ENCODE results near the gene TBX19.
A peak's percentile ranks its signal among the peaks of the same experiment; 100 is the strongest.
"Not testable (repeated sequence)": the region's sequence is repeated elsewhere in the genome, so short reads cannot be mapped to it uniquely, and the experiment has no call there.

The TBX19 gene

DNA sequence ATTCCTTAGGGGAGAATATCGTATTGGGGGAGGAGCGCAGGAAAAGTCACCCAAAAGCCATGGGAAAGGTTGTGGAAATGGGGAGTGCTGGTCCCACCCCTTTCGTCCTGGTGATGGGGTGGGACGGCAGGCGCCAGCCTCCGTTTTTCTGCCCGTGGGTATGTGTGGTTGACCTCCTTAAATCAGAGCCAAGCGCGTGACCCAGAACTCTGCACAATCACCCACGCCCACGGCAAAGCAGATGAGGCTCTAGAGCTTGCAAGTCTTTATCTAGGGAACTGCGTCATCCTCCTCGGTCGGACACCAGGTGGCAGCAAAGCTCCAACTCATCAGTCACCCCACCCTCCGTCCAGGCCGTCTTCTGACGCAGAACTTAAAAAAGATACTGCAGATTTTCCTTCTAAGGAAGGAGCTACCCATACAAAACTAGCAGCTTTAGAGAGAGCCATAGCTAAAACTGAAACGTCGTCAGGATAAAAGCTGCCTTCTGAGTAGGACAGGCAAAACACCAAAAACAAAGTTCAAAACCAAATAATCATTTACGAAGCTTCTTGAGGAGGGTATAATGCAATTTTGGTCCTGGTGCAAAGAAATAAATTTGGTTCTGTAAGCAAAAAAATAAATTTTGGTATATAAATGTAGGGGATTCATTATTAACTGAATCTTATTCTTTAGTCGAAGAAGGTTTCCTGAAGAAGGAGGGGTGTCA, 62.0 kb downstream of the TBX19 start:
- peak; percentile 79 for DNase-seq
- in situ Hi-C loops (cut with HindIII; ENCODE audit: low pct_ligation_motif_present, low pct_unique_long_range_greater_than_20kb, low sequenced_read_pairs) = no loop called here

DNA sequence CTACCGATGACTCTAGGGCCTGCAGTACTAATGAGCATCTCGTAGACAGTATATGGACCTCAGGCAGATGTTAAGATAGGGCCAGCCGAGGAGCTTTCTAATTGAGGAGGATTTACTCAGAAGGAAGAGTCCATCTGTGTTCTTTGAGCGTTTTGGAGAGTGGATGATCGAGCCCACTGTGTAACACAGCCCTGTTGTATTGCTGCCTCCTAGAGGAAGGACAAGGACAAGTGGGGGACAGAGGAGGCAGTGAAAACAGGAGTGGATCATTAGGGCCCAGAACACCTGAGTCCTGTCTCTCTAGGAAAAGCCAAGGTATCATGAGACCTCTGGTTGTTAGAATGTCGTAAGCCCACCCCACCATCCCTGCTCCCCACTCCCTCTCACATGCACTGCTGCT, 62.9 kb downstream of the TBX19 start:
- in situ Hi-C loops (cut with HindIII; ENCODE audit: low pct_ligation_motif_present, low pct_unique_long_range_greater_than_20kb, low sequenced_read_pairs) = no loop called here
- no peak for DNase-seq

DNA sequence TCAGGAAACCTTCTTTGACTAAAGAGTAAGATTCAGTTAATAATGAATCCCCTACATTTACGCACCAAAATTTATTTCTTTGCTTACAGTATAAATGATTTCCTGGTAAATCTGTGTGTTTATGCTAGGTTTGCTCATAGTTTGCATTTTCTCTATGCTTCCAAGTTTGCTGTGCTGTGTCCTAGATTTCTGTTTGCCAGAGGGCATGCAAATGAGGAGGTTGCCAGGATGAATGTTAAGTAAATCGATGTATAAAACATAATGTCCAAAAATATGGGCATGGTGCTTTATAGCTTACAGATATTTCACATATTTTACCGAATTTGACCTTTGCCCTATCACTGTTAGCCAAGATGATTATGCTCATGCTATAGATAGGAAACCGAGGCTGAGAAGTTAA, 63.8 kb downstream of the TBX19 start:
- DNase-seq = no peak
- in situ Hi-C loops (cut with HindIII; ENCODE audit: low pct_ligation_motif_present, low pct_unique_long_range_greater_than_20kb, low sequenced_read_pairs) = no loop called here

- DNase-seq = no peak
- in situ Hi-C loops (cut with HindIII; ENCODE audit: low pct_ligation_motif_present, low pct_unique_long_range_greater_than_20kb, low sequenced_read_pairs) = no loop called here
Measured at GRCh38 chr1:168345939-168346338, 65.3 kb downstream of the TBX19 start.

DNA sequence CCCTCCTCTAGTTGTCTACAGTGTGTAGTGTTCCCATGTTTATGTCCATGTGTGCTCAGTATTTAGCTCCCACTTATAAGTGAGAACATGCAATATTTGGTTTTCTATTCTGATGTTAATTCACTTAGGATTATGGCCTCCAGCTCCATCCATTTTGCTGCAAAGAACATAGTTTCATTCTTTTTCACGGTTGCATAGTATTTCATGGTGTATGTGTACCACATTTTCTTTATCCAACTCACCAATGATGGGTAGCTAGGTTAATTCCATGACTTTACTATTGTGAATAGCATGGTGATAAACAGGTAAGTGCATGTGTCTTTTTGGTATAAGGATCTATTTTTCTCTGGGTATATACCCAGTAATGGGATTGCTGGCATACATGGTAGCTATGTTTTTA, 67.0 kb downstream of the TBX19 start:
- in situ Hi-C loops (cut with HindIII; ENCODE audit: low pct_ligation_motif_present, low pct_unique_long_range_greater_than_20kb, low sequenced_read_pairs) = no loop called here
- DNase-seq = no peak

- peak; percentile 54 for DNase-seq
- in situ Hi-C loops (cut with HindIII; ENCODE audit: low pct_ligation_motif_present, low pct_unique_long_range_greater_than_20kb, low sequenced_read_pairs) = no loop called here
Measured at GRCh38 chr1:168348146-168348709, 67.6 kb downstream of the TBX19 start.

DNA sequence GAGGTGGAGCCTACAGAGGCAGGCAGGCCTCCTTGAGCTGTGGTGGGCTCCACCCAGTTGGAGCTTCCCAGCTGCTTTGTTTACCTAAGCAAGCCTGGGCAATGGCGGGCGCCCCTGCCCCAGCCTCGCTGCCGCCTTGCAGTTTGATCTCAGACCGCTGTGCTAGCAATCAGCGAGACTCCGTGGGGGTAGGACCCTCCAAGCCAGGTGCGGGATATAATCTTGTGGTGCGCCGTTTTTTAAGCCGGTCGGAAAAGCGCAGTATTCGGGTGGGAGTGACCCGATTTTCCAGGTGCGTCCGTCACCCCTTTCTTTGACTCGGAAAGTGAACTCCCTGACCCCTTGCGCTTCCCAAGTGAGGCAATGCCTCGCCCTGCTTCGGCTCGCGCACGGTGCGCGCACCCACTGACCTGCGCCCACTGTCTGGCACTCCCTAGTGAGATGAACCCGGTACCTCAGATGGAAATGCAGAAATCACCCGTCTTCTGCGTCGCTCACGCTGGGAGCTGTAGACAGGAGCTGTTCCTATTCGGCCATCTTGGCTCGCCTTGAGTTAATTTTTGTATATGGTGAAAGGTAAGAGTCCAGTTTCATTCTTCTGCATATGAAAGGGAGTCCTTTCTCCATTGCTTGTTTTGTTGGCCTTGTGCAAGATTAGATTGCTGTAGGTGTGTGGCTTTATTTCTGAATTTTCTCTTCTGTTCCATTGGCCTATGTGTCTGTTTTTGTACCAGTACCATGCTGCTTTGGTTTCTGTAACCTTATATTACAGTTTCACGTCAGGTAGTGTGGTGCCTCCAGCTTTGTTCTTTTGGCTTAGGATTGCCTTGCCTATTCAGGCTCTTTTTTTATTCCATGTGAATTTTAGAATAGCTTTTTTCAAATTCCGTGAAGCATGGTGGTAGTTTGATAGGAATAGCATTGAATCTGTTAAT, 73.9 kb downstream of the TBX19 start:
- DNase-seq; in situ Hi-C loops (cut with HindIII; ENCODE audit: low pct_ligation_motif_present, low pct_unique_long_range_greater_than_20kb, low sequenced_read_pairs): not testable (repeated sequence)

- in situ Hi-C loops (cut with HindIII; ENCODE audit: low pct_ligation_motif_present, low pct_unique_long_range_greater_than_20kb, low sequenced_read_pairs) = no loop called here
- no peak for DNase-seq
Measured at GRCh38 chr1:168360151-168361021, 79.7 kb downstream of the TBX19 start.

GRCh38 chr1:168361252-168361651, 80.6 kb downstream of the TBX19 start:
- in situ Hi-C loops (cut with HindIII; ENCODE audit: low pct_ligation_motif_present, low pct_unique_long_range_greater_than_20kb, low sequenced_read_pairs) = no loop called here

DNA sequence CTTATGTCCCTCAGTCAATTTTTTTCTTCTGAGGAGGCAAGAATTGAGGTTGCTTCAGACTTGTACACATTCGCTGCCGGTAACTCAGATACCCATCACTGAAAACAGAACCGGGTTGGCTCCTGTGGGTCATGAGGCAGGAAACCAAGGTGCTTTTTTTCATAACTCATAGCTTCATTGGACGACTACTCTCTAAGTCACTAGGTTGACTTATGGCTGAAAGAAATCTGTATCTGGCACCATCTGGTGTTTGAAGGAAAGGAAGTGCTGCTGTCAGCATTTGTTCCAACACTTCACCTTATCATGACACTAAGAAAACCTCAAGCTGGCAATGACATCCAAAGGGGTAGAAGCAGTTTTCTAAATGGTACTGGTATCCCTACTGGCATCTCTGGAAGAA, 82.3 kb downstream of the TBX19 start:
- in situ Hi-C loops (cut with HindIII; ENCODE audit: low pct_ligation_motif_present, low pct_unique_long_range_greater_than_20kb, low sequenced_read_pairs) = no loop called here
- DNase-seq = no peak

More at GRCh38 chr1:168361252-168361651, 80.6 kb downstream of the TBX19 start:
- no peak for DNase-seq

Measured in ACHN (cell line).